Measurements from ENCODE around the gene COX19.
"Not testable (repeated sequence)": the region's sequence is repeated elsewhere in the genome, so short reads cannot be mapped to it uniquely, and the experiment has no call there.

COX19 gene

DNA sequence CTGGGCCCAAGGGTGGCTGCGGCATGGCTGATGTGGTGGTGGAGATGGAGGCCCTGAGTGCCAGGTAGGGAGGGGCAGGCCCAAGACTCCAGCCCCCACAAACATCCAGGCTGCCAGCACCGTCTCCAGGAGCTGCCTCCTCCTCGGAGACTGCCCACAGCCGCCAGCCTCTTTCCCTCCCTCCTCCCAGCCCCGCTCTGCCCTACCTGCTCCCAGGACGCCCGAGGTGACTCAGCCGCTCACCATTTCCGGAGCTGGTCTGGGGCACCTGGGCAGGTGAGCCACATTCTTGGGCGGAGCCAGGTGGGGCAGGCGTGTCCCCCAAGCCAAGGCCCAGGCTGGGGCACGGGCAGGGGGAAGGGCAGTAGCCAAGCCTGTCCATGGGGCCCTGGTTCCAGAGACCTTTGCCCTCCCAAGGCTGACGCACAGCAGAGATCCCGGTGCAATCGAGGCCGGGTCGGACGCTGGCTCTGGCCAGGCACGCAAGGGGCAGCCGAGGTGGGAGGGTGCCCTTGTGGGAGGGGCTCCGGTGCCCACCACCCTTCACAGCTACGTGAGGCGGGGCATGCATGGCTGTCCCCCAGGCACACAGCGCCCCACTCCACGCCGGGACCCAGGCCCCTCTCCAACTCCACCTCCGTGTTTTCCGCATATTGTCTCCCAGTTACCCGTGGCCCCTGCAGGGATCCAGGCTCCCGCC is 29.6 kb downstream of the COX19 start:
- no peak for DNase-seq (ENCODE audit: low read depth in 2 of 2)

DNA sequence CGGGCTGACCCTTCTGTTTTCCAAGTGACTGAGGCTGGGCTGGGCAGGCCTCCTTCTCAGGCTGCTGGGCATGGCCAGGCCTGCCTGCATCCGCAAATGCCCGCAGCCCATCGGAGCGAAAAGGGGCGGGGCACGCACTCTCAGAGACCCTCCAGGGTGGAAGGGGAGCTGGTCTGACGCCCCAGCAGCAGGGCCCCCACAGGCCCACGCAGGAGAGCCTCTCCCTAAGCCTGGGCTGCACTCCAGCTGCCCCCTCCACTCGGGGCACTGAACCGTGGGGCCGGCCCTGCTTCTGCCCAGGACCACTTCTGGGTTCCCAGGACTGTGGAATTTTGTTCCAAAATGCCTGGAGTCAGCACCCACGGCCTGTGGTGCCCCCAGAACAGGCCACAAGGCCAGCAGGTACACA is 30.2 kb downstream of the COX19 start:
- no peak for DNase-seq (ENCODE audit: low read depth in 2 of 2)

DNA sequence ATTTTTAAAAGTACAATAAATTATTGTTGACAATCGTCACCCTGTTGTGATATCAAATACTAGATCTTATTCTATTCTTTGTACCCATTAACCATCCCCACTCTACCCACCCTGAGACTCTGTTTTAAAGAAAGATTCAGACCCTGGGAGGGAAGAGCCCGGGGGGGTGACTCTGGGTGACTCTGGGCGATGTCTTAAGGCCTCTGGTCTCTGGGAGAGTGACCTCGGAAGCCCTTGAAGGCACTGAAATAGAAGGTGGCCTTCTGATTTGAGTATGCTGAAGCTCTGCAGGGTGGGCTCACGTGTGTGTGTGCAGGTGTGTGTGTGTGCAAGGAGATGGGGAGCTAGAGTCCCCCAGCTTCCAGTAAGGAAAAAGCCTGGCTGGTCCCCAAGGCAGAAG is 30.6 kb downstream of the COX19 start:
- no peak for DNase-seq (ENCODE audit: low read depth in 2 of 2)

GRCh38 chr7:943793-944192 is 31.6 kb downstream of the COX19 start:
- not testable (repeated sequence) for DNase-seq (ENCODE audit: low read depth in 2 of 2)

DNA sequence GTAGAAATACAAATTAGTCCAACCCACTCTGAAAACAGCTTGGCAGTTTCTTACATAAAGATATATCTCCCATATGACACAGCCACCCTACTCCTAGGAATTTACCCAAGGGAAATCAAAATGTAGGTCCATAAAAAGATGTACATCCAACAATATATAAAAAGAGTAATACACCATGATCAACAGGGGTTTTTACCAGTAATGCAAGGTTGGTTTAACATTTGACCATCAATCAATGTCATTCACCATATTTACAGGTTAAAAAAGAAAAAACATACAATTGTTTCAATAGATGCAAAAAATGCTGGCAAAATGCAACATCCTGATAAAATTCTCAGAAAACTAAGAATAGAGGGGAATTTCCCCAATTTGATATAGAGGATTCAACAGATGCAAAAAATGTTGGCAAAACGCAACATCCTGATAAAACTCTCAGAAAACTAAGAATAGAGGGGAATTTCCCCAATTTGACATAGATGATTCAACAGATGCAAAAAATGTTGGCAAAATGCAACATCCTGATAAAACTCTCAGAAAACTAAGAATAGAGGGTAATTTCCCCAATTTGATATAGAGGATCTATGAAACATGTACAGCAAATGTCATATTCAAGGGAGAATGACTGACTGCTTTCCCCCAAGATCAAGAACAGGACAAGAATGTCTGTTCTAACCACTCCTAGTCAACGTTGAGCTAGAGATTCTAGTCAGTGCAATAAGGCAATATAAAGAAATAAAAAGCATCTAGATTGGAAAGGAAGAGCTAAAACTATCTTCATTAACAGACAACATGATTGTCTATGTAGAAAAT is 34.5 kb downstream of the COX19 start:
- DNase-seq (ENCODE audit: low read depth in 2 of 2), result no peak

DNA sequence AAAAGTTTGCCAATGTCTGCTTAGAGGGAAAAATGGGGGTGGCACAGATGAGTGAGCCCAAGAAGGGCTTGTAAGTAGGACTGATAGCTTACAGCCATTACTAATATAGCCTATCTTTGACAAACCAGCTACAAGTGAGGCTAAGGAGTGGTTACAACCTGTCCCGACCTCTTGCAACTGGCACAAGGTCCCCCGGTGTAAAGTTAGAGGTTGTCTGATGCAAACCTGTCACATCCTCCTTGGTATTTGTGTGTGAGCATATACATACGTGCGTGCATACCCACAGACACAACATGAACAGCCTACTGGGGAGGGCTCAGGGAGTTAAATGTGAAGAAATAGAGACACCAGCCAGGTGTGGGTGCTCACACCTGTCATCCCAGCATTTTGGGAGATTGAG is 35.5 kb downstream of the COX19 start:
- no peak for DNase-seq (ENCODE audit: low read depth in 2 of 2)

GRCh38 chr7:938546-939185 is 36.7 kb downstream of the COX19 start:
- DNase-seq (ENCODE audit: low read depth in 2 of 2), result no peak

GRCh38 chr7:937856-938484 is 37.4 kb downstream of the COX19 start:
- DNase-seq (ENCODE audit: low read depth in 2 of 2), result no peak

- no peak for DNase-seq (ENCODE audit: low read depth in 2 of 2)
Observed at GRCh38 chr7:936386-937054, 38.8 kb downstream of the COX19 start.

- DNase-seq (ENCODE audit: low read depth in 2 of 2), result no peak
Observed at GRCh38 chr7:935874-936385, 39.4 kb downstream of the COX19 start.

GRCh38 chr7:935164-935873 is 40.0 kb downstream of the COX19 start:
- no peak for DNase-seq (ENCODE audit: low read depth in 2 of 2)

- no peak for DNase-seq (ENCODE audit: low read depth in 2 of 2)
Observed at GRCh38 chr7:934469-935163, 40.7 kb downstream of the COX19 start.

GRCh38 chr7:932651-932975 is 42.7 kb downstream of the COX19 start:
- no peak for DNase-seq (ENCODE audit: low read depth in 2 of 2)

DNA sequence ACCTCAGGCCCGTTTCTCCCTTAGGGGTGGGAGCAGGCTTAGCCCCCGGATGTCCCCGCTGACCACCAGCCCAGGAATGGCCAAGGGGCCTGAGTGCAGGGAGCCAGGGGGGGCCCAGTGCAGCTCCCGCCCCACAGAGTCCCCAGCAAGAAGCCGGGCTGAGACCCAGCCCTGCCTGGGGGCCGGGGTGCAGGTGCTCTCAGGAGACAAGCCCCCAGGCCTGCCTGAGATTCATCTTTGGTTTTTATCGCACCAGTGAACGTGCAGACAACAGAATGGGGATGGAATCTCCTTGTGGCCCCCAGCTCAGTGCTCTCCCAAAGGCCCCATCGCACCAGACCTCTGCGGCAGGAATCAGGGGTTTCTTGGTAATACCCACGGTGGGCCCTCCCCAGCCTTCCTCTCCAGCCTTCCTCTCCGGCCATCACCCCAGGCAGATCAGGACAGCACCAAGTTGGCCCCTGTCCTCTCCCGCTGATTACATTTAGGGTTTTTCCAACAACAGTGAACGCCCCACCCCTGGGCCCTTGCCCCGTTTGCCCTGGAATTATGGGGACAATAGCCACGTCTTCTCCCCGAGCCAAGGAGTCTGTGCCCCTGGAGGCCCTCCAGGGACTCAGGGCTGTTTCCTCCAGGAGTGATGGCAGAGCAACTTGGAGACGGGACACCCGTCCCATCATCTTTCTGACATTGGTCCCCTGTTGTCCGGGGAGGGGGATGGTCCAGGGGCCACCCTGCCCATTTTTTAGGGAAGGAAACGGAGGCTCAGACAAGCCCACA is 43.3 kb downstream of the COX19 start:
- no peak for DNase-seq (ENCODE audit: low read depth in 2 of 2)

- no peak for DNase-seq (ENCODE audit: low read depth in 2 of 2)
Observed at GRCh38 chr7:930975-931758, 44.2 kb downstream of the COX19 start.

DNA sequence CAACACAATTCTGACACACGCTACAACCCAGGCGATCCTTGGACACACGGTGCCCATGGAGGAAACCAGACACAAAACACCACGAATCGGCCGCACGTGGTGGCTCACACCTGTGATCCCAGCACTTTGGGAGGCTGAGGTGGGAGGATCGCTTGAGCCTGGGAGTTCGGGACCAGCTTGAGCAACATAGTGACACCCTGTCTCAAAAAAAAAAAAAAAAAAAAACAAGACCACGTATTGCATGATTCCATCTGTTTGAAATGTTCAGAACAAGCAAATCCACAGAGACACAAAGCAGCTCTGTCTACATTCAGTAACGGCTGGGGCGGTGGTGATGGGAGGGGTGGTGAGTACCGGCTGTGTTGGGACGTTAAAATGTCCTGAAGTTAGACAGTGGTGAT is 46.0 kb downstream of the COX19 start:
- DNase-seq (ENCODE audit: low read depth in 2 of 2), result no peak

GRCh38 chr7:927031-927671 is 48.2 kb downstream of the COX19 start:
- DNase-seq (ENCODE audit: low read depth in 2 of 2), result no peak

Data from stimulated activated CD4-positive, alpha-beta T cell treated with anti-CD3 and anti-CD28 coated beads, Interleukin-12 subunit alpha, Interleukin-12 subunit beta, amount 100 ng/mL, for 24 hours (primary cell).